22Rv1 (cell line): ENCODE measurements around the gene NUP210.

ENCODE experiments used
- H3K27ac ChIP-seq: fragments of 450-650 bp; 2 replicates; pipeline ENCODE4 v1.5.1; 2017
- ZFX ChIP-seq: fragments of 450-650 bp; IDR thresholded peaks from 2 replicates; pipeline ENCODE4 v1.6.1; 2017; ENCODE audit warnings: antibody characterized with exemption, borderline replicate concordance
- TF ChIP-seq, protein P1 (sequence below): fragments of 450-650 bp; IDR thresholded peaks from 2 replicates; pipeline ENCODE4 v1.5.1; 2017; ENCODE audit warnings: mild to moderate bottlenecking

NUP210 gene

DNA sequence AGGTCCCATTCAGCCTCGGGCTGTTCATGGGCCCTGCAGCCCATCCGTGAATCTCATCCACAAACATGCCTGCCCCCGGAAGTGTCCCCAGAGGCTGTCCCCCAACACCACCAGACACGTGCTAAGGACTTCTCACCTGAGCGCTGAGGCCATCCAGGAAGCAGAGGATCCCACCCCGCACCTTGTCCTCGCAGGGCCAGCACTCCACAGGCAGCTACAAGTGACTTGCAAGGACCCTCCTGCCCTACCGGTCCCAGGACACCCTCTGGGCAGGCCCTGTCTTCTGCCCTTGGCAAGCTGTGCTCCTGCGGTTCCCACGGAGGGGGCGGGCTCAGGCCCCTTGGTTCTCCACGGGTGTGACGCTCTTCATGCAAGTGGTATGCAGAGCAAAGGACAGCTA is 146.0 kb downstream of the NUP210 start:
- H3K27ac ChIP-seq = no peak overlapping the region
- TF ChIP-seq, protein P1, sequence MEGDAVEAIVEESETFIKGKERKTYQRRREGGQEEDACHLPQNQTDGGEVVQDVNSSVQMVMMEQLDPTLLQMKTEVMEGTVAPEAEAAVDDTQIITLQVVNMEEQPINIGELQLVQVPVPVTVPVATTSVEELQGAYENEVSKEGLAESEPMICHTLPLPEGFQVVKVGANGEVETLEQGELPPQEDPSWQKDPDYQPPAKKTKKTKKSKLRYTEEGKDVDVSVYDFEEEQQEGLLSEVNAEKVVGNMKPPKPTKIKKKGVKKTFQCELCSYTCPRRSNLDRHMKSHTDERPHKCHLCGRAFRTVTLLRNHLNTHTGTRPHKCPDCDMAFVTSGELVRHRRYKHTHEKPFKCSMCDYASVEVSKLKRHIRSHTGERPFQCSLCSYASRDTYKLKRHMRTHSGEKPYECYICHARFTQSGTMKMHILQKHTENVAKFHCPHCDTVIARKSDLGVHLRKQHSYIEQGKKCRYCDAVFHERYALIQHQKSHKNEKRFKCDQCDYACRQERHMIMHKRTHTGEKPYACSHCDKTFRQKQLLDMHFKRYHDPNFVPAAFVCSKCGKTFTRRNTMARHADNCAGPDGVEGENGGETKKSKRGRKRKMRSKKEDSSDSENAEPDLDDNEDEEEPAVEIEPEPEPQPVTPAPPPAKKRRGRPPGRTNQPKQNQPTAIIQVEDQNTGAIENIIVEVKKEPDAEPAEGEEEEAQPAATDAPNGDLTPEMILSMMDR = no peak
- TF ChIP-seq ZFX = no peak

GRCh38 chr3:13273604-13274105 is 146.5 kb downstream of the NUP210 start:
- TF ChIP-seq ZFX = no peak
- TF ChIP-seq, protein P1 = no peak
- no peak overlapping the region for H3K27ac ChIP-seq

- TF ChIP-seq, protein P1 = no peak
- TF ChIP-seq ZFX = no peak
- H3K27ac ChIP-seq = no peak overlapping the region
These were observed 147.1 kb downstream of the NUP210 start for GRCh38 chr3:13272831-13273603.

GRCh38 chr3:13269711-13270378 is 150.3 kb downstream of the NUP210 start:
- no peak overlapping the region for H3K27ac ChIP-seq
- TF ChIP-seq ZFX = no peak
- TF ChIP-seq, protein P1 = no peak

GRCh38 chr3:13268961-13269441 is 151.1 kb downstream of the NUP210 start:
- H3K27ac ChIP-seq = no peak overlapping the region
- TF ChIP-seq ZFX = no peak
- TF ChIP-seq, protein P1 = no peak

GRCh38 chr3:13268120-13268519 is 152.0 kb downstream of the NUP210 start:
- TF ChIP-seq ZFX = no peak
- TF ChIP-seq, protein P1 = no peak
- H3K27ac ChIP-seq = no peak overlapping the region
